Measurements from ENCODE around the gene IKBKE. TPM values are rescaled to one million over a fixed set of nuclear protein-coding genes. Genes with fewer than 3 reads are reported as not detected.

IKBKE gene
- total RNA-seq, 5 donors from 2014 or later (not counting 1 experiment from before 2014, with no cell fraction given): 60.7 to 84.7 (median 81.4) TPM

GRCh38 chr1:206487970-206488369 is 17.7 kb downstream of the IKBKE start:
- ATAC-seq (replicated peaks in 1 of 4) (no peak), DNase-seq (no peak)
- Mint-ChIP-seq H3K27ac (peak overlapping the region; percentile 52 to 71), H3K4me3 (no peak overlapping the region), H3K4me1 (peaks cover 0 to 2% (median 1%) of the 10 kb centered on the region in 3 donors), H3K36me3 (peaks cover 56% of the 10 kb centered on the region), H3K27me3 (no peaks in the 10 kb centered on the region), H3K9me3 (no peaks in the 10 kb centered on the region)
- H3K36me3 ChIP-seq (ENCODE audit: control insufficient read depth in 2 of 2, extremely low read depth in 1 of 2, insufficient read depth in 1 of 2, low read length in 1 of 2): peaks cover 31 to 91% of the 10 kb centered on the region in 2 donors
- no peak overlapping the region for H3K27ac ChIP-seq (ENCODE audit: low read length)
- no peak overlapping the region for H3K4me3 ChIP-seq (ENCODE audit: control insufficient read depth in 1 of 2, extremely low read depth in 1 of 2, low read length in 1 of 2)
- peaks cover 0 to 2% of the 10 kb centered on the region in 2 experiments for H3K4me1 ChIP-seq (ENCODE audit: control insufficient read depth in 1 of 2, extremely low read depth in 1 of 2, insufficient read depth in 2 of 2, low read length in 2 of 2)
- ChIA-PET POLR2A (no interaction called here), CTCF (no interaction called here)
- no peaks in the 10 kb centered on the region for H3K9me3 ChIP-seq
- 90% methylated on average over 7 of the region's 7 CpGs for WGBS (ENCODE audit: insufficient coverage)
- no peaks in the 10 kb centered on the region for H3K27me3 ChIP-seq (replicated peaks in 1 of 2; ENCODE audit: control insufficient read depth in 2 of 2, extremely low read depth in 1 of 2, insufficient read depth in 2 of 2, low read length in 1 of 2)

- Histone ChIP-seq H3K36me3 (ENCODE audit: control insufficient read depth in 2 of 2, extremely low read depth in 1 of 2, insufficient read depth in 1 of 2, low read length in 1 of 2) (peaks cover 31 to 92% of the 10 kb centered on the region in 2 donors), H3K27ac (ENCODE audit: low read length) (no peak overlapping the region), H3K4me3 (ENCODE audit: control insufficient read depth in 1 of 2, extremely low read depth in 1 of 2, low read length in 1 of 2) (no peak overlapping the region), H3K4me1 (ENCODE audit: control insufficient read depth in 1 of 2, extremely low read depth in 1 of 2, insufficient read depth in 2 of 2, low read length in 2 of 2) (peaks cover 0 to 2% of the 10 kb centered on the region in 2 experiments), H3K9me3 (no peaks in the 10 kb centered on the region), H3K27me3 (replicated peaks in 1 of 2; ENCODE audit: control insufficient read depth in 2 of 2, extremely low read depth in 1 of 2, insufficient read depth in 2 of 2, low read length in 1 of 2) (no peaks in the 10 kb centered on the region)
- H3K4me3 Mint-ChIP-seq: no peak overlapping the region
- H3K27ac Mint-ChIP-seq: peak overlapping the region in 1 of 2 donors; percentile 71
- WGBS (ENCODE audit: insufficient coverage): no CpG with 5 or more reads among the region's 3 CpGs
- H3K9me3 Mint-ChIP-seq: no peaks in the 10 kb centered on the region
- no peak for ATAC-seq (replicated peaks in 1 of 4)
- H3K36me3 Mint-ChIP-seq: peaks cover 52% of the 10 kb centered on the region
- peaks cover 0 to 2% (median 1%) of the 10 kb centered on the region in 3 donors for H3K4me1 Mint-ChIP-seq
- ChIA-PET POLR2A (no interaction called here), CTCF (no interaction called here)
- DNase-seq: no peak
- no peaks in the 10 kb centered on the region for H3K27me3 Mint-ChIP-seq
These were observed 18.2 kb downstream of the IKBKE start for GRCh38 chr1:206488466-206488865.

DNA sequence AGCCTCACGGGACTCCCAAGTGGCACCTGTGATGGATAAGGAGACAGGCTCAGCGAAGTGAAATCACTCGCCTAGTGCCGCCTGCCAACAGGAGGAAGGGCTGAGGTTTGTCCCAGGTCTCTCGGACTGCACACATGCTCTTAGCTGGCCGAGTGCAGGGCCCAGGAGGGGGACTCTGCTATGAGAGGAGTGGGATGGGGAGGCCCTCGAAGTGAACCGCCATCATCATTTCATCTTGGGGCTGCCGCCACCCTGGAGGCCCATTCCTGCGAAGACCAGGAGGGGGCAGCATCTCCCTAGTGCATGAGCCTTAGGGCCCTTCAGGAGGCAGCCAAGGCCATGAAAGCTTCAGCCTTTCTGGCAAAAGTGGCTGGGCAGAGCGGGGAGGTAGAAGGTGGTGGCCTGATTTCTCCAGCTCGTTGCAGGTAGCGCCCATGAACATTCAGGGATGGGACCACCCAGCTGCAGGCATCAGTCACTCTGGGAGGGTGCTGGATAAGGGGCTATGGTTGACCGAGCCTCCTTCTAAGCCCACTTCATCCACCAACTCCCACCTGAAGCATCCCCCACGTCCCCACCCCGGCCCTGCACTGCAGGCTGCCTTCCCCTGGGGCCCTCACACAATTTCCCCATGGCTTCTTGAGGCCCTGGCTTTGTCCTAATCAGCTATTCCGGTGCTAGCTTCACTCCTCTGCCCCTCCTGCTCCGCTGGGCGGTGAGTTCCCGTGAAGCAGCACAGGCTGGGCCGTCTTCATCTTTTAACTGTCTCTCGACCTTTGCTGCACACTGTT is 19.9 kb downstream of the IKBKE start:
- Histone ChIP-seq H3K36me3 (ENCODE audit: control insufficient read depth in 2 of 2, extremely low read depth in 1 of 2, insufficient read depth in 1 of 2, low read length in 1 of 2) (peaks cover 26 to 92% of the 10 kb centered on the region in 2 donors), H3K4me1 (ENCODE audit: control insufficient read depth in 1 of 2, extremely low read depth in 1 of 2, insufficient read depth in 2 of 2, low read length in 2 of 2) (peaks cover 0 to 2% of the 10 kb centered on the region in 2 experiments), H3K27me3 (replicated peaks in 1 of 2; ENCODE audit: control insufficient read depth in 2 of 2, extremely low read depth in 1 of 2, insufficient read depth in 2 of 2, low read length in 1 of 2) (no peaks in the 10 kb centered on the region), H3K27ac (ENCODE audit: low read length) (no peak overlapping the region), H3K4me3 (ENCODE audit: control insufficient read depth in 1 of 2, extremely low read depth in 1 of 2, low read length in 1 of 2) (no peak overlapping the region), H3K9me3 (no peaks in the 10 kb centered on the region)
- ATAC-seq (replicated peaks in 1 of 4) (peak; percentile 69 to 81 (median 74)), DNase-seq (peak in 33 of 35 experiments; percentile 32 to 76 (median 60))
- ChIA-PET CTCF (interaction anchor here (0.7 to 1.5 kb wide), 9 partner anchors 11 to 492 kb away, joined by 3 to 7 read pairs (median 3); no protein-coding TSS in a partner anchor), POLR2A (no interaction called here)
- Mint-ChIP-seq H3K36me3 (peaks cover 51% of the 10 kb centered on the region), H3K9me3 (no peaks in the 10 kb centered on the region), H3K4me1 (peaks cover 0 to 4% (median 1%) of the 10 kb centered on the region in 3 donors), H3K27ac (peak overlapping the region; percentile 28 to 53), H3K27me3 (no peaks in the 10 kb centered on the region), H3K4me3 (no peak overlapping the region)
- 85% methylated on average over 18 of the region's 22 CpGs for WGBS (ENCODE audit: insufficient coverage)

GRCh38 chr1:206490771-206491405 is 20.6 kb downstream of the IKBKE start:
- no peaks in the 10 kb centered on the region for H3K27me3 Mint-ChIP-seq
- H3K9me3 Mint-ChIP-seq: no peaks in the 10 kb centered on the region
- Histone ChIP-seq H3K4me3 (ENCODE audit: control insufficient read depth in 1 of 2, extremely low read depth in 1 of 2, low read length in 1 of 2) (no peak overlapping the region), H3K27ac (ENCODE audit: low read length) (no peak overlapping the region), H3K4me1 (ENCODE audit: control insufficient read depth in 1 of 2, extremely low read depth in 1 of 2, insufficient read depth in 2 of 2, low read length in 2 of 2) (peaks cover 0 to 2% of the 10 kb centered on the region in 2 experiments), H3K36me3 (ENCODE audit: control insufficient read depth in 2 of 2, extremely low read depth in 1 of 2, insufficient read depth in 1 of 2, low read length in 1 of 2) (peaks cover 19 to 92% of the 10 kb centered on the region in 2 donors), H3K9me3 (no peaks in the 10 kb centered on the region), H3K27me3 (replicated peaks in 1 of 2; ENCODE audit: control insufficient read depth in 2 of 2, extremely low read depth in 1 of 2, insufficient read depth in 2 of 2, low read length in 1 of 2) (no peaks in the 10 kb centered on the region)
- H3K36me3 Mint-ChIP-seq: peaks cover 46% of the 10 kb centered on the region
- WGBS (ENCODE audit: insufficient coverage): 95% methylated on average over 10 of the region's 12 CpGs
- peak overlapping the region; percentile 28 to 53 for H3K27ac Mint-ChIP-seq
- ATAC-seq (replicated peaks in 1 of 4): no peak
- H3K4me3 Mint-ChIP-seq: no peak overlapping the region
- no peak for DNase-seq
- H3K4me1 Mint-ChIP-seq: peaks cover 0 to 5% (median 1%) of the 10 kb centered on the region in 3 donors
- ChIA-PET CTCF (interaction anchor here (0.7 to 1.5 kb wide), 8 partner anchors 12 to 491 kb away, joined by 3 to 7 read pairs (median 4); no protein-coding TSS in a partner anchor), POLR2A (interaction anchor here in 1 of 2 donors (0.7 kb wide), 1 partner anchor 177 kb away, joined by 3 read pairs; no protein-coding TSS in a partner anchor)

DNA sequence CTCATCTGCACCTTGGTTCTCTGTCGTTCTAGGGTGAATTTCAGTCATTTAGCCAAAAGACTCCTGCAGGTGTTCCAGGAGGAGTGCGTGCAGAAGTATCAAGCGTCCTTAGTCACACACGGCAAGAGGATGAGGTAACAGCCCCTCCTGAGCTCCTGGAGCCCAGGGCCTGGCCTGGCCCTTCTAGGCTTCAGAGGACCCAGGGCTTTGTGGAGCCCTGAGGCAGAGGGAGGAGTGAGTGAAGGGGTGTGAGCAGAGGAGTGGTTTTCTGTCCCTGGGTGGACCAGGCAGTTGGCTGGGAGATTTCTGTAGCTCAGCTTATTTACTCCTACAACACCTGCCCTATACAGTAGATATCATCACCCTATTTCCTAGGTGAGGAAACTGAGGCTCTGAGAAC is 21.3 kb downstream of the IKBKE start:
- Histone ChIP-seq H3K27ac (ENCODE audit: low read length) (no peak overlapping the region), H3K4me3 (ENCODE audit: control insufficient read depth in 1 of 2, extremely low read depth in 1 of 2, low read length in 1 of 2) (no peak overlapping the region), H3K9me3 (no peaks in the 10 kb centered on the region), H3K4me1 (ENCODE audit: control insufficient read depth in 1 of 2, extremely low read depth in 1 of 2, insufficient read depth in 2 of 2, low read length in 2 of 2) (peaks cover 0 to 2% of the 10 kb centered on the region in 2 experiments), H3K36me3 (ENCODE audit: control insufficient read depth in 2 of 2, extremely low read depth in 1 of 2, insufficient read depth in 1 of 2, low read length in 1 of 2) (peaks cover 18 to 92% of the 10 kb centered on the region in 2 donors), H3K27me3 (replicated peaks in 1 of 2; ENCODE audit: control insufficient read depth in 2 of 2, extremely low read depth in 1 of 2, insufficient read depth in 2 of 2, low read length in 1 of 2) (no peaks in the 10 kb centered on the region)
- ChIA-PET CTCF (interaction anchor here in 1 of 2 donors (1.3 kb wide), 1 partner anchor 92 kb away, joined by 3 read pairs; no protein-coding TSS in a partner anchor), POLR2A (no interaction called here)
- H3K27me3 Mint-ChIP-seq: no peaks in the 10 kb centered on the region
- H3K4me1 Mint-ChIP-seq: peaks cover 0 to 12% (median 1%) of the 10 kb centered on the region in 3 donors
- no peak for ATAC-seq (replicated peaks in 1 of 4)
- no peak for DNase-seq
- no peak overlapping the region for H3K27ac Mint-ChIP-seq
- H3K9me3 Mint-ChIP-seq: no peaks in the 10 kb centered on the region
- no peak overlapping the region for H3K4me3 Mint-ChIP-seq
- H3K36me3 Mint-ChIP-seq: peaks cover 52% of the 10 kb centered on the region
- 89% methylated on average over 4 of the region's 4 CpGs for WGBS (ENCODE audit: insufficient coverage)

- H3K27ac Mint-ChIP-seq: peak overlapping the region in 1 of 2 donors; percentile 23
- no peak overlapping the region for H3K4me3 ChIP-seq (ENCODE audit: control insufficient read depth in 1 of 2, extremely low read depth in 1 of 2, low read length in 1 of 2)
- peaks cover 0 to 2% of the 10 kb centered on the region in 2 experiments for H3K4me1 ChIP-seq (ENCODE audit: control insufficient read depth in 1 of 2, extremely low read depth in 1 of 2, insufficient read depth in 2 of 2, low read length in 2 of 2)
- DNase-seq: no peak
- peaks cover 0 to 17% (median 1%) of the 10 kb centered on the region in 3 donors for H3K4me1 Mint-ChIP-seq
- no peak overlapping the region for H3K4me3 Mint-ChIP-seq
- H3K36me3 Mint-ChIP-seq: peaks cover 52% of the 10 kb centered on the region
- no peaks in the 10 kb centered on the region for H3K27me3 Mint-ChIP-seq
- ChIA-PET CTCF (interaction anchor here (0.6 to 1.3 kb wide), 4 partner anchors 52 to 171 kb away, joined by 3 to 5 read pairs (median 3); no protein-coding TSS in a partner anchor), POLR2A (no interaction called here)
- H3K36me3 ChIP-seq (ENCODE audit: control insufficient read depth in 2 of 2, extremely low read depth in 1 of 2, insufficient read depth in 1 of 2, low read length in 1 of 2): peaks cover 12 to 92% of the 10 kb centered on the region in 2 donors
- ATAC-seq (replicated peaks in 1 of 4): no peak
- WGBS (ENCODE audit: insufficient coverage): 97% methylated on average over 9 of the region's 10 CpGs
- no peak overlapping the region for H3K27ac ChIP-seq (ENCODE audit: low read length)
- H3K9me3 ChIP-seq: no peaks in the 10 kb centered on the region
- H3K27me3 ChIP-seq (replicated peaks in 1 of 2; ENCODE audit: control insufficient read depth in 2 of 2, extremely low read depth in 1 of 2, insufficient read depth in 2 of 2, low read length in 1 of 2): no peaks in the 10 kb centered on the region
- no peaks in the 10 kb centered on the region for H3K9me3 Mint-ChIP-seq
These were observed 22.3 kb downstream of the IKBKE start for GRCh38 chr1:206492589-206492988.

All from T-cell (primary cell).